GM21576 (cell line): ENCODE measurements around the gene SKI.

Source experiments
- ATAC-seq: cut with Tn5 transposase; IDR thresholded peaks from one replicate; pipeline ENCODE4 v1.9.1; 2021; ENCODE audit warnings: mild to moderate bottlenecking, moderate library complexity; ENCODE audit not compliant: unreplicated experiment

SKI gene

DNA sequence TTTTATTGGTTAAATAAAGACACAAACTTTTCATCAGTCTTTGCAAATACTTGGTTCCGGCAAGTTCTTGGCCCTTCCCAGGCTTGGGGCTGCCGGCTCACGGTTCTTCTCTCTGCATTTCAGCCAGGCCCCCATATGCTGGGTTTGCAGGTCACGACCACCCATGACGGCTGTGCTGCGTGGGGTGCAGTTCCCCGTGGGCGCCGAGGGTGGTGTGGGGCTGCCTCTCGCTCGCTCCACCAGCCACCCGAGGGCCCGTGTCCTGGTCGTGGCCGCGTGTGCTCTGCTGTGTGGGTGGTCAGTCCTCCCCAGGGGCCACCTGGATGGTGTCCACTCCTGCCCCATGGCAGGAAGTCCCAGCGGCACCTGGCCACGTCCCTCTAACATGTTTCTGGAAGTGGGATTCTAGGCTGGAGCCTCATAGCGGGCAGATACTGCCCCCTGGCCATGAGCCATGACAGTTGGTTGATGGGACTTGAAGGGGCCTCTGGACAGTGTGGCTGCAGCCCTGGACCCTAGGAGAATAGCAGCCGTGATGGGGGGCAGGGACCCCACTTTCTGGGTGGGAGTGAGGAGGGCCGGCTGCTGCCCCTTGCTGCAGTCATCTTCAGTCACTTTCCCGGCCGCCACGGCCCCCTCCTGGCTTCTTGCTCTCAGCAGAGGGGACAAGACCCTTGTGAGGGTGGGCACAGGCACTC lies 46.3 kb downstream of the SKI start:
- ATAC-seq = no peak

DNA sequence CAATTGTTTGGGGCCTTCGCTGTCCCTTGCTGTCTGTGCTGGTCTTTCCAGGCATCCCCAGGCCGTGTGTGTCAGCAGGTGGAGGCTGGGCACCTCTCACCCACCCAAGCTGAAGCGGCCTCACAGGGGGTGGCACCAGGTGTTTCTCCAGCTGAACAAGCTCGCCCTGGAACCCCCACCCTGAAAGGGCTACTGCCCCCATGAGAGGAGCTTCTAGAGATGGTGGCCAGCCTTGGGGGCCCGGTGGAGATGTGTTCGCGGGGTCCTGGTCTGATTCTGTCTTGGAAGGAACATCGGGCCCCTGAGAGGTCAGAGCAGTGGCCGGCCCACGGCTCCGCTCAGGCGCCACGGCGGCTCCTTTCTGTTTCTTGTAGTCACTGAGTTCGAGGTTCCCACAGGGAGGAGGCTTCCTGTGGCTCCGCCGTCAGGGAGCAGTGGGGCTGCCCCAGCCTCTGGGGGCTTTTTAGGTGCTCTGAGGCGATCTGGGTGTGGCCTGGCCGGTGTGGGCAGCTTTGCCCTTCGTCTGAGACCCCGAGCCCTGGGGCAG lies 46.9 kb downstream of the SKI start:
- no peak for ATAC-seq

DNA sequence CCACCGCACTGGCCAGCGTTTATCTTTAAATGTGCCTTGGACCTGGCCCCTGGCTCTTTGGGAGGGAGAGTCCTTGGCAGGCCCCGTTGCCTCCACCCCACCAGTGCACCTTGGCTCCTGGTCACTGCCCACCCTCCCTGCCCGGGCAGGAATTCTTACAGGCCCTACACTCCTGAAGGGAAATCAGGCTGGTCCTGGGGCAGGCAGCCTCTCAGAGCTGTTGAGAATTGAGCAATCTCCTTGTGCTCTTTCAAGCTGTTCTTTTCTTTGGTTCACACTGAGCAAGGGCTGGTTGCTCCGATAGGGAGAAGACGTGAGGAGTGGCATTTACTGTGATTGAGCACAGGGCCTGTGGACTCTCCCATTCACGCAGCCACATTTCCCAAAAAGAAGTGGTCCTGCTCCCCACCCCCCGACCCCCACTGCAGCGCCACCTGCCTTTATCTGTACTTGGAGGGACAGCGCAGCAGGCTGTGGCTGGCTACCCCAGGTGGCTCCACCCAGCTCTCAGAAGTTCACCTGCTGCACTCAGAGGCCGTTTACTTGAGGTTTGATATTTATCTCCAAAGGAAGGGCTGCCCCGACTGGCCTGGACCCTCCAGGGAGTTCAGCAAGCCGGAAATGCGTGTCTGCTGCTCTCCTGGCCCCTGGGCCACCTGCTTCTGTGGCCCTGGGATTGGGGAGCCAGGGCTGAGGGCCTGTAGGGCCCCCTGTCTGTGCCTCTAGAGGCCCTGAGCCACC lies 47.8 kb downstream of the SKI start:
- no peak for ATAC-seq

DNA sequence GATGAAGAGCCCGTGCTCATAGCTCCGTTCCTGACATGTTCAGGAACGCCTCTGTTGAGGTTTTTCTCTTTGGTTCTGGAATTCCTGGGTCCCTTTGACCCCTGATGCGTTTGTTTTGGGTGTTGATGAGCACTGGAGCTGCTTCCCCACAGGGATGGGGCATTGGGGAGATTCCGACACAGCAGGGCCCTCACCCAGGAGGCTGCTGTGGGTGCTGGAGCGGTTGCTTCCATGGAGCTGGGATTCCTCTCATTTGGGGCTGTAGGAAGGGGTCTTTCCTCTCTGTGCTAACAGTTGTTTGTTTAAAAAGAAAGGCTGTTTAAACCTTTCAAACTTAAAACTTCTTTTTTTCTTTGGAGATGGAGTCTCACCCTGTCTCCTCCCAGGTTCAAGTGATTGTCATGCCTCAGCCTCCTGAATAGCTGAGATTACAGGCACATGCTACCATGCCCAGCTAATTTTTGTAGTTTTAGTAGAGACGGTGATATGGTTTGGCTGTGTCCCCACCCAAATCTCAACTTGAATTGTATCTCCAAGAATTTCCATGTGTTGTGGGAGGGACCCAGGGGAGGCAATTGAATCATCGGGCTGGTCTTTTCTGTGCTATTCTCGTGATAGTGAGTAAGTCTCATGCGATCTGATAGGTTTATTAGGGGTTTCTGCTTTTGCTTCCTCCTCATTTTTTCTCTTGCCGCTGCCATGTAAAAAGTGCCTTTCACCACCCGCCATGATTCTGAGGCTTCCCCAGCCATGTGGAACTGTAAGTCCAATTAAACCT lies 48.9 kb downstream of the SKI start:
- ATAC-seq = no peak

DNA sequence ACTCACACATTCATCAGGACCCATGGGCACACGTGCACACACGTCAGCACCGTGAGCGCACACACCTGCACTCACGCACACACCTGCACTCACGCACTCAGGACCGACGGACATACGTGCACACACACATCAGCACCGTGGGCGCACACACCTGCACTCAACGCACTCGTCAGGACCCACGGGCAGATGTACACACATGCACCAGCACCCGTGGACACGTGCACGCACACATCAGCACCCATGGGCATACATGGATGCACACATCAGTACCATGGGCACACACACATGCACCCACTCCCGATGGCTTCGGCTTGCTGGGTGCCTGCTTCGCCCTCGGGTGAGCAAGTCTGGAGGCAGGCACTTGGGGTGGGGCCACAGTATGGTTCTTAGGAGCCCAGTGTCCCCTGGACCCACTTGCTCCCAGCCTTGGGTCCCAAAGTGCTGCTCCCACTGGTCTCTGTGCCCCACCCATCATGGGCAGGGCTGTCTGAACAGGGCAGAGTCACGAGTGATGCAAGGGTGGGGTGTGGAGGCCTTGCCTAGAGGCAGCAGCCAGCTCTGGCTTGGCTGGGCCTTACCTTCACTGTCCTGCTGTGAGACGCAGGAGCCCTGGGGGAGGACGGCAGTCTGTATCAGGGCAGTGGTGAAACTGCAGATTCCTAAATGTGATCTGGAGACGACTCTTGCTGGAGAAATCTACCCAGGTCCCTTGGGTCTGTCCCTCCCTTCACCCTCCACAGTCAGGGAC lies 49.8 kb downstream of the SKI start:
- no peak for ATAC-seq

DNA sequence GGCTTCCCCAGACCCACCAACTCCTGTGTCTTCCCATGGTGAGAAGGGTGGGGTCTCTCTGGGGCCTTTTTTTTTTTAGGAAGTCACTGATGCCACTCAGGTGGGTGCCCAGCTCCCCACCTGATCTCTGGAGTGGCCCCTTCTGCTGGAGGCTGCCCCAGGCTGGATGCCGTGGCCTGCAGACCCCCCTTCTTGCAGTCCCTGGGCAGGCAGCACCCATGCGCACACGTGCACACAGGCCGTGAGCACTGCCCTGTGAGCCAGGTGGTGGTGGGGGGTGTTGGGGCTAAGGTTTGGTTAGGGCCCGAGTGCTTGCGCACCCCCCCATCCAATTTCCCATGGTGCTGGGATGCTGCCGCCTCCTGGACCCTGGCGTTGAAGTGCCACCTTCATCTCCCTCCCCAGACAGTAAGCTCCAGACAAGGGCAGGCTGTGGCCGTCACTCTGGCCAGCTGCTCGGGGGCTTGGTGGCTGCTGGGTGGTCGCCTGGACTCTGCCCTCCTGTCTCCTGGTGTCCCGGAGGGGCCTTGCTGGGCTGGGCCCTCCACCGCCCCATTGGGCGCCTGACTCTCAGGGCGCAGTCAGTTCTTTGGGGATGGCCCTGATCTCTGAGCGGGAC lies 50.6 kb downstream of the SKI start:
- no peak for ATAC-seq

DNA sequence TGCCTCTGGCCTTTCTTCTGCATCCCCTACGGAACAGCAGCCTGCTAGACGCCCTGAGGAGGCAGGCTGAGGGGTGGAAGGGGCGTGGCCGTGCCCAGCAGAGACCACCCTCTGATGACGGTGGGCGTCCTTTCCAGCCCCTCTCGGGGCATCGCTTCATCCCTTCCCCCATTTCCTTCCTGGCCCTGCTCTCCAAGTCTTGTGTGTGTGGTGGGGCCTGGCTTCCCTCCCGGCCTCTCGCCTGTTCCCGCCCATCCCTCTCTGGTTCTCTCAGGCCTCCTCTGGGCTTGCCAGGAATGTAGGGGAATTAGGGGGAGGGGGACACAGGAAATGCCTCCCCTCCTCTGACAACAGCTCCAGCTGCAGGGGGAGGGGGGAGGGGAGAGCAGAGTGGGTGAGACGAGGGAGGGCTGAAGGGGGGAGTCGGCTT lies 51.1 kb downstream of the SKI start:
- no peak for ATAC-seq

DNA sequence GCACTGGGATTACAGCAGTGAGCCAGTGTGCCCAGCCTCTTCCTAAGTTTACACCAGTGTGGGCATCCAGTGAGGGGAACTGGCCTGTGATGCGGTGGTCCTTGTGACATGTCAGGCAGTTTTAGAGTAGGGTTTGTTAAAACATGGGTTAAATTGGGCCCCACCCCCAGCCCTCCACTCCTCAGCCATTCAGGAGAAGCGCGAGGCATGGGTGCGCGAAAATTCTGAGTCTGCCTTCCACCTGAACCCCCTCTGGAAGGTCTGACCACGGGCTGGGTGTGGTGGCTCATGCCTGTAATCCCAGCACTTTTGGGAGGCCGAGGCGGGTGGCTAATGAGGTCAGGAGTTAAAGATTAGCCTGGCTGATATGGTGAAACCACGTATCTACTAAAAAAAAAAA lies 51.7 kb downstream of the SKI start:
- ATAC-seq = no peak

DNA sequence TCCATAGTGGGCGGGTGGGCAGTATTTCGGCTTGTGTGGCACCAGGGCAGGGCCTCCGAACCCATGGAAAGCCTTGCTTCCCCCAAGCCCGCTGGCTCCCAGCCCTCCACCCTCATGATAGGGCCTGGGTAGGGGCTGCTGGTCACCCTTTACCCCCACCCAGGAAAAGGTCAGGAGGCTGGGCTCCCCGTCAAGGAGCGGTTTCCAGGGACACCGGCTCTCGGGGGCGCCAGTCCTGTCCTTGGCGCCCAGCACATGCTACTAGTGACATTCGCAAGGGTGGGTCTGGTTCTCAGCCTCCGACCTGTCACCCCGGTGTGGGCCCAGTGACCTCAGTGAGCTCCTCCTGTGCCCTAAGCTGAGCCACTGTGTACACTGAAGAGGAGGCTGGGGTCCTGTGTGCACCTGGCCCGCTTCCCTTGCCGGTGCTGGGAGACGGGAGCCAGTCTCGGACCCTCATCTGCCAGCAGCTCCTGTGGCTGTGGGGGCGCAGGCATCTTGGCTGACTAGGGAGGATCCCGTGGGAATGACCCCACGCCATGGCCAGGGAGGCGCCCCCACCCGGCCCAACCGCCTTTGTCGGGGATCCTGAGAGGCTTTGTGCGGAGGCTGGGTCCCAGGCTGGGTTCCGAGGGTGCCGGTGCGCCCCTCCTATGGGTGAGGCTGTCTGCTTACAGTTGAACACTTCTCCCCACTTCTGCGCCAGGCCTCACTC lies 54.6 kb downstream of the SKI start:
- ATAC-seq = no peak

DNA sequence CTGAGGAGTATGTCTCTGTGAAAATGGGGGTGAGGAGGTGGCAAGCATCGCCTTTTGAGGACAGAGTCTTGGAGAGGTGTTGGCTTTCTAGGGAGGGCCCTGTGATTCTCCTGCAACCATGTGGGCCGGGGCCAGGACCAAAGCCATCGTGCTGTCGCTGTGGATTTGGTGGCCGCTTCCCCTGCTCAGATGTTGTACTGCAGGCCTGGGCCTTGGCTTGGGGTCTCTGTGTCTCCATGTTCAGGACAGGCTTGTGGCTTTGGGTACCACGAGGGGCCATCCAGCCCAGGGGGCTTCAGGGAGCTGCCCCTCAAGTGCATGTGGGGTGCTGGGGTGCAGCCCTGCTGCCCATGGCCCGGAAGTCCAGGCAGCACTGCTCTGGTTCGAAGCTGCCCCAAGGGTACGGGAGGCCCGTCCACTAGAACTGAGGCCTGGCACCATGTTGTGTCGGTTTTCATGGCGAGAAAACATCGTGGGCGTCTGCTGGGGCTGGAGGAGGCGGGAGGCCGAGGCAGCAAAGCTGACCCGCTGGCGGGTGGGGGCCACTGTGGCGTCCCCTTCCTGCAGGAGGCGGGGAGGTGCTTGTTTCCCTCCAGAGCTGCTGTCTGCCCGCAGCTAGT lies 55.4 kb downstream of the SKI start:
- no peak for ATAC-seq

DNA sequence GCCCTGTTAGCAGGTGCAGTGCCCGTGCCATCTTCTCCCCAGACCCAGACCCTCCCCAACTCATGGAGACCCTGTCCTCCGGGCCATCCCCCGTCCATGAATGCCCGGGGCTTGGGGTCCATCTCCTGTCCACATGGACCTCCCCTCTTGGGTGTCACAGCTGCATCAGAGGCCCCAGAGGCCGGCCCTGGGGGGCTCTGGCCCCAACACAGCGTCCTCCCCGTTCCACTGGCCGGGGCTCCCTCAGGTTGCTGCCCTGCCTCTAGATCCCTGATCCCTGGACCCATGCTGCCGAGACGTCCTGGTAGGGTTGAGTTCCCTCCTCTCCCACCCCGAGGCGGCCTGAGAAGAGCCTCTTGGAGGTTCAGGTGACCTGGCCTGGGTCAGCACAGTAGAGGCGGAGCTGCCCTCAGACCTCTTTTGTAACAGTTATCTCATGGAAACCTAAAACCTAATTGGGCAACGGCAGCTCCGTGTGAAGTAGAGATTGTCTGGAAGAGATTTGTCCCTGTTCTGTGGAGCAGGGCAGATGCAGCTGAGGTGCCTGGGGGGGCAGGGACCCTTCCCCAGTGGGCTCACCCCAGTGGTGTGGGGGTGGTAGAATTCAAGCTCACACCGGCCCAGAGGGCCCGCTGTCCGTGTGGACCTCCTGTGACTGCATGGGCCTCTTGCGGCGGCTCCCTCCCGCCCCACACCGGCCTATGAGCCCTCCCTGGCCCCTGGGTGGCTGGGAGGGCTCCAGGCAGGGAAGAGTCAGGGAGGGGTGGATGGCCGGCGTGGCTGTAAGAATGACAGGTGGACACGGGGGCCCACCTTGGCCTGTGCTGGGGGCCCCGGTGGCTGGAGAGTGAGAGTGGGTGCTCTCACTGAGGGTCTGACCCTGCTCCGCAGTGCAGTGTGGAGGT lies 56.1 kb downstream of the SKI start:
- no peak for ATAC-seq

DNA sequence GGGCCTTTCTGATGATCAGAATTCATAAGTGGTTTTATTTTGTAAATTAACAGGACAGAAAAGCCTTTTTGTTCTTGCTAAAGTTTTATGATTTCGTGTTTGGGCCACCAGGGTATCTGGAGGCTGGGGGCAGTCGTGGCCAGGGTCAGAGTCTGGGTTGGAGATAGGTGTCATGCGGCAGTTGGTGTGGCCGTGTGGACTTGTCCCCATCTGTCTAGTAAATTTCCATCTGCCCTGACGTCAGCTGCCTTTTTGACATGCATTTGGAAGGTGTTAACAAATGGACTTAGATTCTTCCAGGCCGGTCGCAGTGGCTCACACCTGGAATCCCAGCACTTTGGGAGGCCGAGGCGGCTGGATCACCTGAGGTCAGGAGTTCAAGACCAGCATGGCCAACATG lies 56.8 kb downstream of the SKI start:
- no peak for ATAC-seq

DNA sequence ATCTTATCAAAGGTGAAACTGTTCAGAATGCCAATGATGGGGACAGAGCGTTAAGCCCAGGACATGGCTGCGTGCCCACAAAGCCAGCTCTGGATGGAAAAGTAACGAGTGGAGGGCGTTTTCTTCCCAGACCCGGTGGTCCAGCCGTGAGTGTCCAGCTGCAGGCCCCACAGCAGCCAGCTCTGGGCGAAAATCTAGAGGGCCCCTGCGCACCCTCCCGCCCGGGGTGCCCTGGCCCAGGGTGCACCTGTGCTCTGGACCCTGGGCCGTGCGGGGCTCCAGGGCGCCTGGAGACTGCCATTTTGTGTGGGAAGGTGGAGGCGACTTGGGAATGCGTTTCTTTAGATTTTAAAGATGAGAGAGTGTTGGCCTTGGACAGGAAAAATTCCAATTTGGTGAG lies 58.8 kb downstream of the SKI start:
- ATAC-seq = no peak

DNA sequence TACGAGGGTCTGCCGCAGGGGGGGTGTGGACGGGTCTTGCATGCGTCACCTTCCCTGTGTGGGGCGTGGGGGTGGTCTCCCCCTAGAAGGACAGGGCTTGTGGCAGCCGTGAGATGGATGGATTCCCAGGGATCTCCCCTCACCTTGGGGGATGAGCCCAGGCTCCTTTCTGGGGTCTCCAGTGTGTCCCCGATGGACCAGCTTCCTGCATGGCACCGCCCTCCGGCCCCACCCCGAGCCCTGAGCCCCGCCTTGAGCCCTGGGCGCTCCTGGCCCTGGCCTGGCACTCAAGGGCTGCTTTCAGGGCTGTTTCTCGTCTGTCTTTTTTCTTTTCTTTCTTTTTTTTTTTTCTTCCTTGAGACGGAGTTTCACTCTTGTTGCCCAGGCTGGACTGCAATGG lies 59.5 kb downstream of the SKI start:
- no peak for ATAC-seq

DNA sequence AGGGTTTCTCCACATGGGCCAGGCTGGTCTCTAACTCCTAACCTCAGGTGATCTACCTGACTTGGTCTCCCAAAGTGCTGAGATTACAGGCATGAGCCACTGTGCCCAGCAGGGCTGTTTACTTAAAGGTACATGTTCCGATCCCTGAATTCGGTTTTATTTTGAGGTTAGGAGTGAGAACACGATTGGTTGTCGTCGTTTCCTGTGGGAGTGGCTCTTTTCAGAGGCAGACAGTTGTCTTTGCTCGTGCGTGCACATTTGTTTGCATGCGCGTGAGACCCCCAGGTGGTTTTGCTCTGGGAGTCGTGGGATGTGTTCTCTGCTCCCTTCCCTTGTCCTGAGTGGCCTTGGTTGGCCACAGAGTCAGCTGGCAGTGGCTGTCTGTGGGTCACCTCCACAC lies 60.2 kb downstream of the SKI start:
- ATAC-seq = no peak

DNA sequence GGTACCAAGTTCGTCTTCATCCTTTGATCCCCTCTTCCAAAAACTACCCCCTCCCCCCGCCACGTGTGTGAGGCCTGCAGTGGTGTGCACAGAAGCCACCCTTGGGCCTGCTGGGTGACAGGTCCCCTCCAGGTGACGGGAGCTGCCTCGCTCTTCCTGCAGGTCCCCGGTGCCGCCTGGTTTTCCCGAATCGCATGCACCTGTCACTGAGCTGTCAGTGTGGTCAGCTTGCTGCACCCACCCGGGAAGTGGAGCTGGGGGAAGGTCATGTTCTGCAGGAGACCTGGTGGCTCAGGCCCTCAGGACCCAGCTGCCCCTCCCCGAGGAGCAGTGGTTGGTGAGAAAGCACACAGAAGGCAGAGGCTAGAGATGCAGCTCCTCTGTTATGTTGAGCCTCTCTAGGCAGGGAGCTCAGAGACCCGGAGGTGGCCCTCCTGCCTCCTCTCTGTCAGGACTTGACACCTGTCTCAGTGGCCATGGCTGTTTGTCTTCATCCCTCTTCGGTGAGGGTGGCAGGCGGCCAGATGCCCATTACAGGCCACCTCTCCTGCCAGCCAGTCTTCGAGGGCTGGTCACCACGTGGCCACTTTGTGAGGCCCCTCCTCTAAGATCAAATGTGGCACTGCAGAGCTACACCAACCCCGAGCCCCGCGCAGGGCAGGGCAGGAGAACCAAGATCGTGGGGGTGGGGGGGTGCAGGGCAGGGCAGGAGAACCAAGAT lies 60.9 kb downstream of the SKI start:
- no peak for ATAC-seq

DNA sequence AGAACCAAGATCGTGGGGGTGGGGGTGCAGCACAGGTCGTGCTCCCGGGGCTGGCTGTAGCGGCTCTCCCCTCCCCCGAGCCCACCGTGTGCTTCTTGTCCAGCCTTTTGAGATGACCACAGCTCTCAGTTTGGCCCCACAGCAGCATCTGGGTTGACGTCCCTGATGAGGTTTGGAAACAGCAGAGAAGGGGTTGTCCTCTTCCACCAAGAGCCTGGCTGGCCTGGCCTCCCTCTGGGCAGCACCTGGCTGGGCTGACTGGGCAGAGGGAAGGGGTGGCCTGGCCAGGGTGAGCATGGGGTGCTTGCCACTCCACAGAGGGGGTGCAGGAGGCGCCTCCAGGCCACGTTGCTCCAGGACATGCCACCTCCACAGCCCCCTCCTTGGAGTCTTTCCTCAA lies 61.5 kb downstream of the SKI start:
- ATAC-seq = no peak

DNA sequence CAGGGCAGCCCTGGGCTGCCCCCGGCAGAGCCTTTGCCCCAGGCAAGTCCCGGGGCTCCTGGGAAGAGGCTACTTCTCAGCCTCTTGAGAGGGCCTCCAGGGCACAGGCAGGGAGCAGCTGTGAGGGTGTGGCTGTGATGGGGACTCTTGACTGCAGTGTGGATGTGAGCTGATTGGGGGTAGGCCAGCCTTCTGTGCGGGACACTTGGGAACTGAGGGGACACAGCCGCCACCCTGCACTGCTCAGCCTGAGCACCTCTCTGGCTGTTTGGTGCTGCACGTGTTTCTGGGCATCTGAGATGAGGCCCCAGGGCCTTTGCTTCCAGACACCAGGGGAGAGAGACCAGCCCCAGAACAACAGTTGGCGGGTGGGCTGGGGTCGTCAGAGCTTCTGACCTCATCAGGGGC lies 62.1 kb downstream of the SKI start:
- ATAC-seq = peak; percentile 21
